IMR-90 (cell line): ENCODE data around the gene PRKCB. TPM values are rescaled to one million over a fixed set of nuclear protein-coding genes. Genes with fewer than 3 reads are reported as not detected.

ENCODE experiments used
- ATAC-seq: fragments of 200-7000 bp; cut with Tn5 transposase; 2 replicates; pipeline ENCODE4 v1.9.1; 2020; ENCODE audit warnings: low read depth, mild to moderate bottlenecking, moderate library complexity
- BruUV-seq: library from RNA; stranded (reverse); fragments of 400-500 nt; replicated peaks from 2 replicates; lab custom pipeline; 2021; lab: Mats Ljungman, UMichigan
- CTCF ChIA-PET: fragments of 300-600 bp; formaldehyde crosslinking; extraction: SDS; loops from one replicate; lab custom pipeline; 2021; ENCODE audit warnings: antibody characterized with exemption; lab: Yijun Ruan, JAX
- POLR2A ChIA-PET: fragments of 300-600 bp; sonication (Branson Sonifier 250); formaldehyde crosslinking; loops from one replicate; lab custom pipeline; 2022; ENCODE audit warnings: antibody characterized with exemption; ENCODE audit not compliant: unreplicated experiment; lab: Charles Lee
- DNase-seq: peaks from one replicate; pipeline ENCODE4 v3.0.0; 2013
- H2AFZ ChIP-seq: replicated peaks from 2 replicates; pipeline ENCODE3; 2013; ENCODE audit warnings: low read length, mild to moderate bottlenecking; ENCODE audit not compliant: poor library complexity
- H2AK5ac ChIP-seq: 2 replicates; pipeline ENCODE4 v1.6.1; 2013; ENCODE audit warnings: low read depth, low read length, inconsistent platforms
- H2AK9ac ChIP-seq: replicated peaks from 2 replicates; pipeline ENCODE3; 2013; ENCODE audit warnings: mild to moderate bottlenecking, low read depth, low read length, moderate library complexity; ENCODE audit not compliant: poor library complexity
- H2BK120ac ChIP-seq: 2 replicates; pipeline ENCODE4 v1.6.1; 2013; ENCODE audit warnings: low read depth, low read length, inconsistent platforms
- H2BK15ac ChIP-seq: 3 replicates; pipeline ENCODE4 v1.6.1; 2013; ENCODE audit warnings: low read depth, low read length, inconsistent platforms
- H2BK20ac ChIP-seq: 2 replicates; pipeline ENCODE4 v1.6.1; 2013; ENCODE audit warnings: low read depth, mild to moderate bottlenecking, inconsistent platforms, low read length, moderate library complexity
- H2BK5ac ChIP-seq: 2 replicates; pipeline ENCODE4 v1.6.1; 2013; ENCODE audit warnings: mild to moderate bottlenecking, low read depth, low read length, inconsistent platforms; ENCODE audit not compliant: poor library complexity, severe bottlenecking
- H3K14ac ChIP-seq: replicated peaks from 2 replicates; pipeline ENCODE4 v1.6.1; 2013; ENCODE audit warnings: low read depth, low read length, inconsistent platforms
- H3K18ac ChIP-seq: 2 replicates; pipeline ENCODE4 v1.6.1; 2013; ENCODE audit warnings: low read depth, low read length, control low read depth
- H3K23ac ChIP-seq: 2 replicates; pipeline ENCODE4 v1.6.1; 2013; ENCODE audit warnings: low read depth, low read length, inconsistent platforms
- H3K27ac ChIP-seq: 2 replicates; pipeline ENCODE4 v1.5.1; 2013; ENCODE audit warnings: mild to moderate bottlenecking, control low read depth, low read length; ENCODE audit not compliant: insufficient read depth
- H3K27me3 ChIP-seq: 2 replicates; pipeline ENCODE4 v1.6.1; 2013; ENCODE audit warnings: low read length; ENCODE audit not compliant: control insufficient read depth, insufficient read depth
- H3K36me3 ChIP-seq: 2 replicates; pipeline ENCODE4 v1.6.1; 2013; ENCODE audit warnings: low read length, mixed read lengths; ENCODE audit not compliant: control insufficient read depth, insufficient read depth
- H3K4ac ChIP-seq: 2 replicates; pipeline ENCODE4 v1.6.1; 2013; ENCODE audit warnings: low read depth, low read length, inconsistent platforms
- H3K4me1 ChIP-seq: 2 replicates; pipeline ENCODE4 v1.6.1; 2013; ENCODE audit warnings: low read length, mixed read lengths; ENCODE audit not compliant: control insufficient read depth, insufficient read depth
- H3K4me2 ChIP-seq: 2 replicates; pipeline ENCODE4 v1.6.1; 2013; ENCODE audit warnings: low read depth, mild to moderate bottlenecking, control low read depth, low read length, moderate library complexity
- H3K4me3 ChIP-seq: 2 replicates; pipeline ENCODE4 v1.5.1; 2013; ENCODE audit warnings: low read depth, mild to moderate bottlenecking, control low read depth, low read length, moderate library complexity; ENCODE audit not compliant: insufficient read depth
- H3K56ac ChIP-seq: 2 replicates; pipeline ENCODE4 v1.6.1; 2013; ENCODE audit warnings: low read length, inconsistent platforms; ENCODE audit not compliant: insufficient read depth; ENCODE audit errors: extremely low read depth
- H3K79me1 ChIP-seq, 2 experiments: 2 replicates each; pipeline ENCODE4 v1.6.1; 2013; ENCODE audit warnings: low read length in 2 of 2, inconsistent platforms in 1 of 2, low read depth in 1 of 2
- H3K9ac ChIP-seq: 2 replicates; pipeline ENCODE4 v1.6.1; 2013; ENCODE audit warnings: low read depth, low read length, control low read depth
- H3K9me1 ChIP-seq: 2 replicates; pipeline ENCODE4 v1.6.1; 2013; ENCODE audit warnings: low read length, inconsistent platforms; ENCODE audit not compliant: insufficient read depth
- H3K9me3 ChIP-seq: 2 replicates; pipeline ENCODE4 v1.6.1; 2013; ENCODE audit warnings: low read length; ENCODE audit not compliant: control insufficient read depth, insufficient read depth
- H4K20me1 ChIP-seq: 2 replicates; pipeline ENCODE4 v1.6.1; 2013; ENCODE audit warnings: low read length, inconsistent platforms; ENCODE audit not compliant: insufficient read depth
- H4K5ac ChIP-seq: 2 replicates; pipeline ENCODE4 v1.6.1; 2013; ENCODE audit warnings: mild to moderate bottlenecking, low read depth, low read length, control low read depth
- H4K8ac ChIP-seq, 2 experiments: 2 replicates each; pipeline ENCODE4 v1.6.1; 2013; ENCODE audit warnings: low read depth in 2 of 2, low read length in 2 of 2, control low read depth in 1 of 2, inconsistent platforms in 1 of 2
- H4K91ac ChIP-seq: 2 replicates; pipeline ENCODE4 v1.6.1; 2013; ENCODE audit warnings: low read depth, low read length, inconsistent platforms; ENCODE audit not compliant: insufficient read depth
- BHLHE40 ChIP-seq: fragments of 150-350 bp; IDR thresholded peaks from 2 replicates; pipeline ENCODE4 v1.6.1; 2016; ENCODE audit warnings: mild to moderate bottlenecking, low read depth, low read length
- CEBPB ChIP-seq: IDR thresholded peaks from 2 replicates; pipeline ENCODE4 v1.6.1; 2012; ENCODE audit warnings: low read depth, low read length, improper control_type of control experiment
- CHD1 ChIP-seq: IDR thresholded peaks from 2 replicates; pipeline ENCODE4 v1.6.1; 2012; ENCODE audit warnings: low read depth, low read length, improper control_type of control experiment
- ELK1 ChIP-seq: fragments of 150-350 bp; IDR thresholded peaks from 2 replicates; pipeline ENCODE4 v1.6.1; 2016; ENCODE audit warnings: low read depth, mild to moderate bottlenecking, low read length, moderate library complexity, borderline replicate concordance
- MXI1 ChIP-seq: IDR thresholded peaks from 2 replicates; pipeline ENCODE4 v1.6.1; 2012; ENCODE audit warnings: low read depth, mild to moderate bottlenecking, low read length, moderate library complexity, borderline replicate concordance
- NFE2L2 ChIP-seq: fragments of 150-350 bp; IDR thresholded peaks from 2 replicates; pipeline ENCODE4 v1.6.1; 2016; ENCODE audit warnings: low read depth, mild to moderate bottlenecking, low read length
- POLR2A ChIP-seq: IDR thresholded peaks from 2 replicates; pipeline ENCODE4 v1.6.1; 2012; ENCODE audit warnings: mild to moderate bottlenecking, low read depth, low read length
- RCOR1 ChIP-seq: IDR thresholded peaks from 2 replicates; pipeline ENCODE4 v1.6.1; 2012; ENCODE audit warnings: mild to moderate bottlenecking, low read length, improper control_type of control experiment; ENCODE audit not compliant: insufficient replicate concordance
- USF2 ChIP-seq: fragments of 150-350 bp; IDR thresholded peaks from 2 replicates; pipeline ENCODE4 v1.6.1; 2017; ENCODE audit warnings: mild to moderate bottlenecking, antibody characterized with exemption, low read length, low read depth
- WGBS, 2 experiments: methylation state at CpG; one replicate each; pipeline versions ENCODE4 v1.1.5 to v1.1.7; 2013; ENCODE audit warnings: missing lambda C conversion rate in 2 of 2; ENCODE audit not compliant: insufficient read length in 1 of 2; ENCODE audit errors: extremely low coverage in 2 of 2; 5-methylcytosine and 5-hydroxymethylcytosine counted together
- dilution Hi-C: fragments of 300-500 bp; cut with HindIII; formaldehyde crosslinking; loops from one replicate; pipeline ENCODE4 v1.14.3; 2018; ENCODE audit warnings: low sequenced_read_pairs; ENCODE audit not compliant: unreplicated experiment
- in situ Hi-C: fragments of 300-500 bp; cut with MboI; formaldehyde crosslinking; loops from 3 replicates; pipeline ENCODE4 v1.14.3; 2019; ENCODE audit warnings: low sequenced_read_pairs, inconsistent platforms, mixed read lengths
- intact Hi-C: fragments of 100-400 bp; cut with micrococcal nuclease; formaldehyde crosslinking; loops from 2 replicates; pipeline ENCODE4 v1.10.0; 2022
- polyA plus RNA-seq, 3 experiments: library from polyadenylated mRNA; depleted of rRNA; stranded (reverse); fragments of >200 nt; gene quantifications; 2 replicates each; pipeline ENCODE4 v1.2.3, GENCODE V29; 2012; ENCODE audit warnings: low replicate concordance in 1 of 3
- total RNA-seq: library from RNA; depleted of rRNA; stranded (reverse); fragments of >200 nt; gene quantifications from 2 replicates; pipeline ENCODE4 v1.2.3, GENCODE V29; 2012

Gene PRKCB
- total and polyA plus RNA-seq, 2 of the 4 experiments (the other 2 are of a cell fraction): under 0.01 TPM; not detected in 1

- ChIA-PET POLR2A (no interaction called here), CTCF (no interaction called here)
- H3K27ac ChIP-seq: no peak overlapping the region
- no peak overlapping the region for H2BK20ac ChIP-seq
- no peak overlapping the region for H3K18ac ChIP-seq
- no peak overlapping the region for H3K4ac ChIP-seq
- H3K9me3 ChIP-seq: no peaks in the 10 kb centered on the region
- H3K9me1 ChIP-seq: no peaks in the 10 kb centered on the region
- H3K4me3 ChIP-seq: no peak overlapping the region
- no peak overlapping the region for H3K4me2 ChIP-seq
- H2BK120ac ChIP-seq: no peak overlapping the region
- no peak overlapping the region for H3K56ac ChIP-seq
- no peak for TF ChIP-seq BHLHE40
- TF ChIP-seq CEBPB: no peak
- no peak for TF ChIP-seq ELK1
- no peak for TF ChIP-seq NFE2L2
- no peak for TF ChIP-seq CHD1
- TF ChIP-seq RCOR1: no peak
- no peak for TF ChIP-seq POLR2A
- no peak for TF ChIP-seq USF2
- no peak for TF ChIP-seq MXI1
- no peak overlapping the region for H4K8ac ChIP-seq
- H3K23ac ChIP-seq: no peak overlapping the region
- 100% methylated on average over 1 of the region's 8 CpGs; no CpG with 5 or more reads in 1 of the 2 experiments for WGBS, 2 experiments
- no peaks in the 10 kb centered on the region for H3K27me3 ChIP-seq
- in situ Hi-C loops: no loop called here
- no TSS peak for BruUV-seq
- no peak overlapping the region for H2BK15ac ChIP-seq
- H3K36me3 ChIP-seq: no peaks in the 10 kb centered on the region
- no peaks in the 10 kb centered on the region for H4K20me1 ChIP-seq
- no peak for ATAC-seq
- intact Hi-C loops: no loop called here
- H4K91ac ChIP-seq: no peak overlapping the region
- H3K14ac ChIP-seq: no peak overlapping the region
- no peak overlapping the region for H2BK5ac ChIP-seq
- no peaks in the 10 kb centered on the region for H3K4me1 ChIP-seq
- no peak overlapping the region for H2AK5ac ChIP-seq
- no peak overlapping the region for H2AK9ac ChIP-seq
- no peak overlapping the region for H3K9ac ChIP-seq
- no peak for DNase-seq
- H4K5ac ChIP-seq: no peak overlapping the region
- H2AFZ ChIP-seq: no peak overlapping the region
- no peaks in the 10 kb centered on the region for H3K79me1 ChIP-seq
- dilution Hi-C loops: no loop called here
These were observed 237.5 kb downstream of the PRKCB start for GRCh38 chr16:24073321-24073720.
